IMR-90 (cell line): ENCODE results near the gene DIAPH2. TPM values are rescaled to one million over a fixed set of nuclear protein-coding genes. Genes with fewer than 3 reads are reported as not detected.

ENCODE experiments used
- ATAC-seq: fragments of 200-7000 bp; cut with Tn5 transposase; 2 replicates; pipeline ENCODE4 v1.9.1; 2020; ENCODE audit warnings: low read depth, mild to moderate bottlenecking, moderate library complexity
- BruUV-seq: library from RNA; stranded (reverse); fragments of 400-500 nt; replicated peaks from 2 replicates; lab custom pipeline; 2021; lab: Mats Ljungman, UMichigan
- CTCF ChIA-PET: fragments of 300-600 bp; formaldehyde crosslinking; extraction: SDS; loops from one replicate; lab custom pipeline; 2021; ENCODE audit warnings: antibody characterized with exemption; lab: Yijun Ruan, JAX
- POLR2A ChIA-PET: fragments of 300-600 bp; sonication (Branson Sonifier 250); formaldehyde crosslinking; loops from one replicate; lab custom pipeline; 2022; ENCODE audit warnings: antibody characterized with exemption; ENCODE audit not compliant: unreplicated experiment; lab: Charles Lee
- DNase-seq: peaks from one replicate; pipeline ENCODE4 v3.0.0; 2013
- H2AFZ ChIP-seq: replicated peaks from 2 replicates; pipeline ENCODE3; 2013; ENCODE audit warnings: low read length, mild to moderate bottlenecking; ENCODE audit not compliant: poor library complexity
- H2AK5ac ChIP-seq: 2 replicates; pipeline ENCODE4 v1.6.1; 2013; ENCODE audit warnings: low read depth, low read length, inconsistent platforms
- H2AK9ac ChIP-seq: replicated peaks from 2 replicates; pipeline ENCODE3; 2013; ENCODE audit warnings: mild to moderate bottlenecking, low read depth, low read length, moderate library complexity; ENCODE audit not compliant: poor library complexity
- H2BK120ac ChIP-seq: 2 replicates; pipeline ENCODE4 v1.6.1; 2013; ENCODE audit warnings: low read depth, low read length, inconsistent platforms
- H2BK15ac ChIP-seq: 3 replicates; pipeline ENCODE4 v1.6.1; 2013; ENCODE audit warnings: low read depth, low read length, inconsistent platforms
- H2BK20ac ChIP-seq: 2 replicates; pipeline ENCODE4 v1.6.1; 2013; ENCODE audit warnings: low read depth, mild to moderate bottlenecking, inconsistent platforms, low read length, moderate library complexity
- H2BK5ac ChIP-seq: 2 replicates; pipeline ENCODE4 v1.6.1; 2013; ENCODE audit warnings: mild to moderate bottlenecking, low read depth, low read length, inconsistent platforms; ENCODE audit not compliant: poor library complexity, severe bottlenecking
- H3K14ac ChIP-seq: replicated peaks from 2 replicates; pipeline ENCODE4 v1.6.1; 2013; ENCODE audit warnings: low read depth, low read length, inconsistent platforms
- H3K18ac ChIP-seq: 2 replicates; pipeline ENCODE4 v1.6.1; 2013; ENCODE audit warnings: low read depth, low read length, control low read depth
- H3K23ac ChIP-seq: 2 replicates; pipeline ENCODE4 v1.6.1; 2013; ENCODE audit warnings: low read depth, low read length, inconsistent platforms
- H3K27ac ChIP-seq: 2 replicates; pipeline ENCODE4 v1.5.1; 2013; ENCODE audit warnings: mild to moderate bottlenecking, control low read depth, low read length; ENCODE audit not compliant: insufficient read depth
- H3K27me3 ChIP-seq: 2 replicates; pipeline ENCODE4 v1.6.1; 2013; ENCODE audit warnings: low read length; ENCODE audit not compliant: control insufficient read depth, insufficient read depth
- H3K36me3 ChIP-seq: 2 replicates; pipeline ENCODE4 v1.6.1; 2013; ENCODE audit warnings: low read length, mixed read lengths; ENCODE audit not compliant: control insufficient read depth, insufficient read depth
- H3K4ac ChIP-seq: 2 replicates; pipeline ENCODE4 v1.6.1; 2013; ENCODE audit warnings: low read depth, low read length, inconsistent platforms
- H3K4me1 ChIP-seq: 2 replicates; pipeline ENCODE4 v1.6.1; 2013; ENCODE audit warnings: low read length, mixed read lengths; ENCODE audit not compliant: control insufficient read depth, insufficient read depth
- H3K4me2 ChIP-seq: 2 replicates; pipeline ENCODE4 v1.6.1; 2013; ENCODE audit warnings: low read depth, mild to moderate bottlenecking, control low read depth, low read length, moderate library complexity
- H3K4me3 ChIP-seq: 2 replicates; pipeline ENCODE4 v1.5.1; 2013; ENCODE audit warnings: low read depth, mild to moderate bottlenecking, control low read depth, low read length, moderate library complexity; ENCODE audit not compliant: insufficient read depth
- H3K56ac ChIP-seq: 2 replicates; pipeline ENCODE4 v1.6.1; 2013; ENCODE audit warnings: low read length, inconsistent platforms; ENCODE audit not compliant: insufficient read depth; ENCODE audit errors: extremely low read depth
- H3K79me1 ChIP-seq, 2 experiments: 2 replicates each; pipeline ENCODE4 v1.6.1; 2013; ENCODE audit warnings: low read length in 2 of 2, inconsistent platforms in 1 of 2, low read depth in 1 of 2
- H3K9ac ChIP-seq: 2 replicates; pipeline ENCODE4 v1.6.1; 2013; ENCODE audit warnings: low read depth, low read length, control low read depth
- H3K9me1 ChIP-seq: 2 replicates; pipeline ENCODE4 v1.6.1; 2013; ENCODE audit warnings: low read length, inconsistent platforms; ENCODE audit not compliant: insufficient read depth
- H3K9me3 ChIP-seq: 2 replicates; pipeline ENCODE4 v1.6.1; 2013; ENCODE audit warnings: low read length; ENCODE audit not compliant: control insufficient read depth, insufficient read depth
- H4K20me1 ChIP-seq: 2 replicates; pipeline ENCODE4 v1.6.1; 2013; ENCODE audit warnings: low read length, inconsistent platforms; ENCODE audit not compliant: insufficient read depth
- H4K5ac ChIP-seq: 2 replicates; pipeline ENCODE4 v1.6.1; 2013; ENCODE audit warnings: mild to moderate bottlenecking, low read depth, low read length, control low read depth
- H4K8ac ChIP-seq, 2 experiments: 2 replicates each; pipeline ENCODE4 v1.6.1; 2013; ENCODE audit warnings: low read depth in 2 of 2, low read length in 2 of 2, control low read depth in 1 of 2, inconsistent platforms in 1 of 2
- H4K91ac ChIP-seq: 2 replicates; pipeline ENCODE4 v1.6.1; 2013; ENCODE audit warnings: low read depth, low read length, inconsistent platforms; ENCODE audit not compliant: insufficient read depth
- BHLHE40 ChIP-seq: fragments of 150-350 bp; IDR thresholded peaks from 2 replicates; pipeline ENCODE4 v1.6.1; 2016; ENCODE audit warnings: mild to moderate bottlenecking, low read depth, low read length
- CEBPB ChIP-seq: IDR thresholded peaks from 2 replicates; pipeline ENCODE4 v1.6.1; 2012; ENCODE audit warnings: low read depth, low read length, improper control_type of control experiment
- CHD1 ChIP-seq: IDR thresholded peaks from 2 replicates; pipeline ENCODE4 v1.6.1; 2012; ENCODE audit warnings: low read depth, low read length, improper control_type of control experiment
- ELK1 ChIP-seq: fragments of 150-350 bp; IDR thresholded peaks from 2 replicates; pipeline ENCODE4 v1.6.1; 2016; ENCODE audit warnings: low read depth, mild to moderate bottlenecking, low read length, moderate library complexity, borderline replicate concordance
- FOS ChIP-seq: fragments of 150-350 bp; IDR thresholded peaks from 2 replicates; pipeline ENCODE4 v1.6.1; 2016; ENCODE audit warnings: low read depth, low read length
- MAFK ChIP-seq: IDR thresholded peaks from 2 replicates; pipeline ENCODE4 v1.6.1; 2012; ENCODE audit warnings: low read depth, low read length, improper control_type of control experiment
- MAZ ChIP-seq: IDR thresholded peaks from 2 replicates; pipeline ENCODE4 v1.6.1; 2012; ENCODE audit warnings: low read depth, mild to moderate bottlenecking, low read length, improper control_type of control experiment, moderate library complexity, borderline replicate concordance
- MXI1 ChIP-seq: IDR thresholded peaks from 2 replicates; pipeline ENCODE4 v1.6.1; 2012; ENCODE audit warnings: low read depth, mild to moderate bottlenecking, low read length, moderate library complexity, borderline replicate concordance
- NFE2L2 ChIP-seq: fragments of 150-350 bp; IDR thresholded peaks from 2 replicates; pipeline ENCODE4 v1.6.1; 2016; ENCODE audit warnings: low read depth, mild to moderate bottlenecking, low read length
- POLR2A ChIP-seq: IDR thresholded peaks from 2 replicates; pipeline ENCODE4 v1.6.1; 2012; ENCODE audit warnings: mild to moderate bottlenecking, low read depth, low read length
- RAD21 ChIP-seq: IDR thresholded peaks from 2 replicates; pipeline ENCODE4 v1.6.1; 2012; ENCODE audit warnings: low read length, improper control_type of control experiment
- RCOR1 ChIP-seq: IDR thresholded peaks from 2 replicates; pipeline ENCODE4 v1.6.1; 2012; ENCODE audit warnings: mild to moderate bottlenecking, low read length, improper control_type of control experiment; ENCODE audit not compliant: insufficient replicate concordance
- RFX5 ChIP-seq: IDR thresholded peaks from 2 replicates; pipeline ENCODE4 v1.8.0; 2012; ENCODE audit warnings: low read depth, mild to moderate bottlenecking, low read length, moderate library complexity
- SMC3 ChIP-seq: fragments of 150-350 bp; IDR thresholded peaks from 2 replicates; pipeline ENCODE4 v1.6.1; 2016; ENCODE audit warnings: low read depth, mild to moderate bottlenecking, antibody characterized with exemption, low read length, moderate library complexity
- WGBS, 2 experiments: methylation state at CpG; one replicate each; pipeline versions ENCODE4 v1.1.5 to v1.1.7; 2013; ENCODE audit warnings: missing lambda C conversion rate in 2 of 2; ENCODE audit not compliant: insufficient read length in 1 of 2; ENCODE audit errors: extremely low coverage in 2 of 2; 5-methylcytosine and 5-hydroxymethylcytosine counted together
- dilution Hi-C: fragments of 300-500 bp; cut with HindIII; formaldehyde crosslinking; loops from one replicate; pipeline ENCODE4 v1.14.3; 2018; ENCODE audit warnings: low sequenced_read_pairs; ENCODE audit not compliant: unreplicated experiment
- in situ Hi-C: fragments of 300-500 bp; cut with MboI; formaldehyde crosslinking; loops from 3 replicates; pipeline ENCODE4 v1.14.3; 2019; ENCODE audit warnings: low sequenced_read_pairs, inconsistent platforms, mixed read lengths
- intact Hi-C: fragments of 100-400 bp; cut with micrococcal nuclease; formaldehyde crosslinking; loops from 2 replicates; pipeline ENCODE4 v1.10.0; 2022
- polyA plus RNA-seq, 3 experiments: library from polyadenylated mRNA; depleted of rRNA; stranded (reverse); fragments of >200 nt; gene quantifications; 2 replicates each; pipeline ENCODE4 v1.2.3, GENCODE V29; 2012; ENCODE audit warnings: low replicate concordance in 1 of 3
- total RNA-seq: library from RNA; depleted of rRNA; stranded (reverse); fragments of >200 nt; gene quantifications from 2 replicates; pipeline ENCODE4 v1.2.3, GENCODE V29; 2012
- TF ChIP-seq, protein P1 (sequence below): conservative IDR thresholded peaks from 2 replicates; pipeline ENCODE4 v1.5.1; 2012; ENCODE audit warnings: mild to moderate bottlenecking, low read depth, low read length, improper control_type of control experiment
- TF ChIP-seq, protein P2 (sequence below): fragments of 150-350 bp; IDR thresholded peaks from 2 replicates; pipeline ENCODE4 v1.6.1; 2017; ENCODE audit warnings: mild to moderate bottlenecking, antibody characterized with exemption, low read length, low read depth

DIAPH2 gene
- total and polyA plus RNA-seq, 2 of the 4 experiments (the other 2 are of a cell fraction): 3.6 to 19.9 TPM

GRCh38 chrX:97553833-97554232, 869.2 kb downstream of the DIAPH2 start:
- no peak overlapping the region for H2BK5ac ChIP-seq
- no peak for DNase-seq
- H4K20me1 ChIP-seq: no peaks in the 10 kb centered on the region
- WGBS, 2 experiments: no CpG with 5 or more reads among the region's 2 CpGs
- H3K36me3 ChIP-seq: no peaks in the 10 kb centered on the region
- H4K91ac ChIP-seq: no peak overlapping the region
- H2BK15ac ChIP-seq: no peak overlapping the region
- dilution Hi-C loops (no loop called here), intact Hi-C loops (no loop called here), in situ Hi-C loops (no loop called here)
- TF ChIP-seq MAFK: no peak
- no peak for TF ChIP-seq RFX5
- no peak for TF ChIP-seq RCOR1
- no peak for TF ChIP-seq CEBPB
- no peak for TF ChIP-seq MXI1
- TF ChIP-seq SMC3: no peak
- no peak for TF ChIP-seq FOS
- no peak for TF ChIP-seq BHLHE40
- TF ChIP-seq MAZ: no peak
- no peak for TF ChIP-seq RAD21
- TF ChIP-seq, protein P1, sequence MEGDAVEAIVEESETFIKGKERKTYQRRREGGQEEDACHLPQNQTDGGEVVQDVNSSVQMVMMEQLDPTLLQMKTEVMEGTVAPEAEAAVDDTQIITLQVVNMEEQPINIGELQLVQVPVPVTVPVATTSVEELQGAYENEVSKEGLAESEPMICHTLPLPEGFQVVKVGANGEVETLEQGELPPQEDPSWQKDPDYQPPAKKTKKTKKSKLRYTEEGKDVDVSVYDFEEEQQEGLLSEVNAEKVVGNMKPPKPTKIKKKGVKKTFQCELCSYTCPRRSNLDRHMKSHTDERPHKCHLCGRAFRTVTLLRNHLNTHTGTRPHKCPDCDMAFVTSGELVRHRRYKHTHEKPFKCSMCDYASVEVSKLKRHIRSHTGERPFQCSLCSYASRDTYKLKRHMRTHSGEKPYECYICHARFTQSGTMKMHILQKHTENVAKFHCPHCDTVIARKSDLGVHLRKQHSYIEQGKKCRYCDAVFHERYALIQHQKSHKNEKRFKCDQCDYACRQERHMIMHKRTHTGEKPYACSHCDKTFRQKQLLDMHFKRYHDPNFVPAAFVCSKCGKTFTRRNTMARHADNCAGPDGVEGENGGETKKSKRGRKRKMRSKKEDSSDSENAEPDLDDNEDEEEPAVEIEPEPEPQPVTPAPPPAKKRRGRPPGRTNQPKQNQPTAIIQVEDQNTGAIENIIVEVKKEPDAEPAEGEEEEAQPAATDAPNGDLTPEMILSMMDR: no peak
- TF ChIP-seq, protein P2, sequence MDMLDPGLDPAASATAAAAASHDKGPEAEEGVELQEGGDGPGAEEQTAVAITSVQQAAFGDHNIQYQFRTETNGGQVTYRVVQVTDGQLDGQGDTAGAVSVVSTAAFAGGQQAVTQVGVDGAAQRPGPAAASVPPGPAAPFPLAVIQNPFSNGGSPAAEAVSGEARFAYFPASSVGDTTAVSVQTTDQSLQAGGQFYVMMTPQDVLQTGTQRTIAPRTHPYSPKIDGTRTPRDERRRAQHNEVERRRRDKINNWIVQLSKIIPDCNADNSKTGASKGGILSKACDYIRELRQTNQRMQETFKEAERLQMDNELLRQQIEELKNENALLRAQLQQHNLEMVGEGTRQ: no peak
- TF ChIP-seq ELK1: no peak
- TF ChIP-seq CHD1: no peak
- TF ChIP-seq POLR2A: no peak
- no peak for TF ChIP-seq NFE2L2
- no peaks in the 10 kb centered on the region for H3K9me1 ChIP-seq
- no peak overlapping the region for H3K4me3 ChIP-seq
- no peak overlapping the region for H3K18ac ChIP-seq
- no peaks in the 10 kb centered on the region for H3K4me1 ChIP-seq
- ATAC-seq: no peak
- H4K8ac ChIP-seq: no peak overlapping the region
- ChIA-PET POLR2A (no interaction called here), CTCF (interaction anchor here (1.0 kb wide), 1 partner anchor 228 kb away, joined by 3 read pairs; no protein-coding TSS in a partner anchor)
- no peak overlapping the region for H2BK20ac ChIP-seq
- no peak overlapping the region for H3K14ac ChIP-seq
- H2AK9ac ChIP-seq: no peak overlapping the region
- no peak overlapping the region for H3K9ac ChIP-seq
- no peak overlapping the region for H3K4me2 ChIP-seq
- H2AK5ac ChIP-seq: no peak overlapping the region
- H3K56ac ChIP-seq: no peak overlapping the region
- no peaks in the 10 kb centered on the region for H3K27me3 ChIP-seq
- no peak overlapping the region for H3K23ac ChIP-seq
- BruUV-seq: no TSS peak
- H4K5ac ChIP-seq: no peak overlapping the region
- H3K27ac ChIP-seq: no peak overlapping the region
- no peaks in the 10 kb centered on the region for H3K79me1 ChIP-seq
- no peaks in the 10 kb centered on the region for H3K9me3 ChIP-seq
- H3K4ac ChIP-seq: no peak overlapping the region
- no peak overlapping the region for H2AFZ ChIP-seq
- no peak overlapping the region for H2BK120ac ChIP-seq
